A673 (cell line): ENCODE results near the gene MTERF4. TPM values are rescaled to one million over a fixed set of nuclear protein-coding genes. Genes with fewer than 3 reads are reported as not detected.
"Not testable (repeated sequence)": the region's sequence is repeated elsewhere in the genome, so short reads cannot be mapped to it uniquely, and the experiment has no call there.

Source experiments
- BruUV-seq: library from RNA; stranded (reverse); fragments of 400-500 nt; replicated peaks from 2 replicates; lab custom pipeline; 2021; lab: Mats Ljungman, UMichigan
- CTCF ChIA-PET: fragments of 300-600 bp; sonication (Branson Sonifier 250); formaldehyde crosslinking; loops from one replicate; lab custom pipeline; 2022; ENCODE audit warnings: antibody characterized with exemption; lab: Charles Lee
- POLR2A ChIA-PET: fragments of 300-600 bp; sonication (Branson Sonifier 250); formaldehyde crosslinking; loops from one replicate; lab custom pipeline; 2022; ENCODE audit warnings: antibody characterized with exemption; ENCODE audit not compliant: low non-redundant PET; lab: Charles Lee
- DNase-seq: peaks from one replicate; pipeline ENCODE4 v3.0.0-alpha.2; 2015; ENCODE audit warnings: low spot score
- H3K27ac ChIP-seq: fragments of 200-600 bp; sonication (generic); 2 replicates; pipeline ENCODE4 v1.5.1; 2016; ENCODE audit warnings: mixed run types, low read depth, mild to moderate bottlenecking, mixed read lengths, antibody characterized with exemption, low read length; ENCODE audit not compliant: poor library complexity, severe bottlenecking
- H3K27me3 ChIP-seq: fragments of 200-600 bp; sonication (generic); replicated peaks from 2 replicates; pipeline ENCODE4 v1.6.1; 2017; ENCODE audit warnings: mixed run types, low read depth, mild to moderate bottlenecking, mixed read lengths, antibody characterized with exemption, low read length; ENCODE audit not compliant: insufficient read depth, poor library complexity
- H3K36me3 ChIP-seq: fragments of 200-600 bp; sonication (generic); 2 replicates; pipeline ENCODE4 v1.6.1; 2016; ENCODE audit warnings: mixed run types, mild to moderate bottlenecking, mixed read lengths, antibody characterized with exemption, low read length; ENCODE audit not compliant: insufficient read depth, poor library complexity, severe bottlenecking
- H3K4me1 ChIP-seq: fragments of 200-600 bp; sonication (generic); 2 replicates; pipeline ENCODE4 v1.6.1; 2017; ENCODE audit warnings: mixed run types, mild to moderate bottlenecking, mixed read lengths, antibody characterized with exemption, low read length; ENCODE audit not compliant: insufficient read depth, poor library complexity, severe bottlenecking
- H3K4me3 ChIP-seq: fragments of 200-600 bp; sonication (generic); 2 replicates; pipeline ENCODE4 v1.5.1; 2016; ENCODE audit warnings: low read depth, mixed run types, mild to moderate bottlenecking, mixed read lengths, low read length; ENCODE audit not compliant: poor library complexity, severe bottlenecking
- H3K9me3 ChIP-seq: fragments of 200-600 bp; sonication (generic); 2 replicates; pipeline ENCODE4 v1.6.1; 2016; ENCODE audit warnings: mixed run types, low read depth, mild to moderate bottlenecking, mixed read lengths, antibody characterized with exemption, low read length; ENCODE audit not compliant: poor library complexity, severe bottlenecking
- EZH2 ChIP-seq: fragments of 200-600 bp; sonication (generic); IDR thresholded peaks from 2 replicates; pipeline ENCODE4 v1.6.1; 2017; ENCODE audit warnings: borderline replicate concordance, low read depth, mild to moderate bottlenecking, mixed read lengths, antibody characterized with exemption, low read length; ENCODE audit not compliant: poor library complexity, severe bottlenecking
- intact Hi-C: fragments of 100-400 bp; cut with micrococcal nuclease; formaldehyde crosslinking; loops from one replicate; pipeline ENCODE4 v1.10.0; 2022; ENCODE audit not compliant: unreplicated experiment
- total RNA-seq: library from RNA; stranded (reverse); gene quantifications from 2 replicates; pipeline ENCODE4 v1.2.3, GENCODE V29; 2021
- TF ChIP-seq, protein P1 (sequence below): fragments of 300-800, 200-600 bp; sonication (generic); conservative IDR thresholded peaks from 2 replicates; pipeline ENCODE4 v1.5.1; 2017; ENCODE audit warnings: low read depth, mild to moderate bottlenecking, antibody characterized with exemption, low read length, moderate library complexity, mixed read lengths

MTERF4 gene
- total RNA-seq, 1 experiment from 2014 or later: 39.8 TPM

DNA sequence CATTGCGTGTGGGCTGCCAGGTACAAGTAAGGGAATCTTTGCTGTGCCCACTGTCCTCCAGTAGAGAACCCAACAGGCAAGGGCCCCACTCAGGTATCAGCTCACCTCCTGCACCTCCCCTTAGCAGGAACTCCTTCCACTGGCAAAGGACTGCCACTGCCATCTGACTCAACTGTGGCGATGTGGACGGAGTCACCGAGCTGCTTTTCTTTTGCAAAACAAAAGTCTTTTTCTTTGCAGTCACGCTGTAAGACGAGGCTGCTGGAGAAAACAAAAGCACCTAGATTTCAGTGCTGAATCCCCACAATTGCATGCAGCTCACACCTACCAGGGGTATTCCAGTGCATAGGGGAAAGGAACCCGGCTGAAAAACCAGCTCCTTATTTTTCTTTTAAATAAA is 7.9 kb downstream of the MTERF4 start:
- BruUV-seq: no TSS peak
- CTCF ChIA-PET: no interaction called here
- intact Hi-C loops: no loop called here
- H3K27me3 ChIP-seq: no peaks in the 10 kb centered on the region
- no peak overlapping the region for H3K4me3 ChIP-seq
- POLR2A ChIA-PET: interaction anchor here (0.7 kb wide), 1 partner anchor 10 kb away, joined by 16 read pairs; no protein-coding TSS in a partner anchor
- DNase-seq: no peak
- H3K36me3 ChIP-seq: peaks cover 66% of the 10 kb centered on the region
- H3K4me1 ChIP-seq: no peaks in the 10 kb centered on the region
- H3K9me3 ChIP-seq: no peaks in the 10 kb centered on the region
- TF ChIP-seq EZH2: no peak
- TF ChIP-seq, protein P1, sequence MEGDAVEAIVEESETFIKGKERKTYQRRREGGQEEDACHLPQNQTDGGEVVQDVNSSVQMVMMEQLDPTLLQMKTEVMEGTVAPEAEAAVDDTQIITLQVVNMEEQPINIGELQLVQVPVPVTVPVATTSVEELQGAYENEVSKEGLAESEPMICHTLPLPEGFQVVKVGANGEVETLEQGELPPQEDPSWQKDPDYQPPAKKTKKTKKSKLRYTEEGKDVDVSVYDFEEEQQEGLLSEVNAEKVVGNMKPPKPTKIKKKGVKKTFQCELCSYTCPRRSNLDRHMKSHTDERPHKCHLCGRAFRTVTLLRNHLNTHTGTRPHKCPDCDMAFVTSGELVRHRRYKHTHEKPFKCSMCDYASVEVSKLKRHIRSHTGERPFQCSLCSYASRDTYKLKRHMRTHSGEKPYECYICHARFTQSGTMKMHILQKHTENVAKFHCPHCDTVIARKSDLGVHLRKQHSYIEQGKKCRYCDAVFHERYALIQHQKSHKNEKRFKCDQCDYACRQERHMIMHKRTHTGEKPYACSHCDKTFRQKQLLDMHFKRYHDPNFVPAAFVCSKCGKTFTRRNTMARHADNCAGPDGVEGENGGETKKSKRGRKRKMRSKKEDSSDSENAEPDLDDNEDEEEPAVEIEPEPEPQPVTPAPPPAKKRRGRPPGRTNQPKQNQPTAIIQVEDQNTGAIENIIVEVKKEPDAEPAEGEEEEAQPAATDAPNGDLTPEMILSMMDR: no peak
- H3K27ac ChIP-seq: no peak overlapping the region

DNA sequence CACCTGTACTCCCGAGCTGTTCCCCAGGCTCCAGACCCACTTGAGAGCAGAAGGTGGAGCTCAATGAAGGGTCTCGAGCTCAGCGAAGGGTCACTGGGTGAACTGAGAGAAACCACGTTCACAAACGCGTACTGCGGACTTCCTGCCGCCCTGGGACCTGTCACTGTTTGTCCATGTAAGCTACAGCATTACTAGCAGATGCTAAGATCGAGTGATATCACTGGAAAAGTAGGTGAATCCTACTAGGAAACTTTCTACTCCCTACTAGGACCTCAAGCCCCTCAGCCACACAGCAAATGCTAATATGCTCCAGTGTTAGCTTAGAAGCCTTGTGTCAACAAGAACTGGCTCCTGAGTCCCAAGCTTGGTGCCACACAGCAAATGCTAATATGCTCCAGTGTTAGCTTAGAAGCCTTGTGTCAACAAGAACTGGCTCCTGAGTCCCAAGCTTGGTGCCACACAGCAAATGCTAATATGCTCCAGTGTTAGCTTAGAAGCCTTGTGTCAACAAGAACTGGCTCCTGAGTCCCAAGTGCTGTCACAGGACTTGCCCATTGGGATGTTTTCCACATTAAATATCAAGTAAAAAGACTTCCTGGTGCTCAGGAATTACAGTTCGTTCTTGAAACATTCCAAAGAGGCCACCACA is 8.8 kb downstream of the MTERF4 start:
- CTCF ChIA-PET, H3K4me3 ChIP-seq, H3K9me3 ChIP-seq, H3K4me1 ChIP-seq, H3K27ac ChIP-seq, H3K27me3 ChIP-seq, BruUV-seq, intact Hi-C loops, DNase-seq: not testable (repeated sequence)
- POLR2A ChIA-PET: interaction anchor here (0.7 kb wide), 1 partner anchor 157 kb away, joined by 4 read pairs; no protein-coding TSS in a partner anchor
- H3K36me3 ChIP-seq: peaks cover 67% of the 10 kb centered on the region

DNA sequence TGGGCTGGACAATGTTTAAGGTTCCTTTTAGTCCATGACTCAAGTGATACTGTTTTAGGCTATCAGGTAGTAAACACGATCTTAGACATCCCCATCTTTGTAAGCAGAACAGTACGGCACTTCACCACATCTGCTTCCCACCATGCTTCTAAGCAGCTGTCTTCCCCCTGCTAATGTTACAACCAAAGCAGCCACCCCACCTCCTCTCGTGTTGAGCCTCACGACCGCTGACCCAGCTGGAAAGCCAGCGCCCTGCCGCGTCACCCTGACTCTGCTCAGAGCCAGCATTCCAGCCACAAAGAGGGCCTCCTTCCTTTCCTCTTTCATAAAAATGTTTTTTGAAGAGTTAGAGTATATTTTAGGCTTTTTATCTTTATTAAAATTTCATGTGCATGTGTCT is 9.4 kb downstream of the MTERF4 start:
- BruUV-seq: no TSS peak
- H3K27me3 ChIP-seq: no peaks in the 10 kb centered on the region
- no peak overlapping the region for H3K27ac ChIP-seq
- no peak overlapping the region for H3K4me3 ChIP-seq
- no peaks in the 10 kb centered on the region for H3K9me3 ChIP-seq
- peaks cover 71% of the 10 kb centered on the region for H3K36me3 ChIP-seq
- no peak for DNase-seq
- ChIA-PET POLR2A (interaction anchor here (0.7 kb wide), 1 partner anchor 158 kb away, joined by 4 read pairs; no protein-coding TSS in a partner anchor), CTCF (no interaction called here)
- H3K4me1 ChIP-seq: no peaks in the 10 kb centered on the region
- intact Hi-C loops: no loop called here
- TF ChIP-seq, protein P1: no peak
- no peak for TF ChIP-seq EZH2
